ENCODE results near the gene UBE2D2. TPM values are rescaled to one million over a fixed set of nuclear protein-coding genes. Genes with fewer than 3 reads are reported as not detected.
A peak's percentile ranks its signal among the peaks of the same experiment; 100 is the strongest.

Gene UBE2D2
- total and polyA plus RNA-seq, 10 of the 15 experiments (the other 5 are each of a cell fraction or from before 2014, with no cell fraction given), result 58.6 to 245 (median 128) TPM

GRCh38 chr5:139660105-139660922, 99.2 kb downstream of the UBE2D2 start (continued):
- TF ChIP-seq NFIC (IDR thresholded peaks at IDR 0.05; ENCODE audit: low read depth, low read length), result no peak
- no peak for TF ChIP-seq GABPA (IDR thresholded peaks at IDR 0.05; ENCODE audit: low read depth)
- TF ChIP-seq BRCA1 (IDR thresholded peaks at IDR 0.05; ENCODE audit: low read depth, low read length), result no peak
- peak; percentile 21; the same call in 1 of the 2 replicates for TF ChIP-seq IKZF1 (conservative IDR thresholded peaks at IDR 0.05)
- no peak for TF ChIP-seq NKRF (conservative IDR thresholded peaks at IDR 0.05)
- TF ChIP-seq ETV6 (conservative IDR thresholded peaks at IDR 0.05 in 1 of 2, IDR thresholded peaks at IDR 0.05 in 1 of 2; ENCODE audit: borderline replicate concordance in 1 of 2, low read depth in 1 of 2), result no peak
- TF ChIP-seq HDGF (IDR thresholded peaks at IDR 0.05), result no peak
- no peak for TF ChIP-seq USF2 (IDR thresholded peaks at IDR 0.05; ENCODE audit: borderline replicate concordance, low read depth, low read length)
- TF ChIP-seq MEF2B (IDR thresholded peaks at IDR 0.05; ENCODE audit: partially characterized antibody, poor library complexity, severe bottlenecking), result no peak
- TF ChIP-seq SKIL (IDR thresholded peaks at IDR 0.05; ENCODE audit: low read depth, poor library complexity, severe bottlenecking), result no peak
- no peak for TF ChIP-seq ATF2 (IDR thresholded peaks at IDR 0.05; ENCODE audit: low read length)
- TF ChIP-seq YY1 (IDR thresholded peaks at IDR 0.05; ENCODE audit: low read depth, low read length), result 0 out of 2 replicates have a peak, but pooled peaks have one; percentile 21
- no peak for TF ChIP-seq E4F1 (IDR thresholded peaks at IDR 0.05; ENCODE audit: borderline replicate concordance, partially characterized antibody)
- TF ChIP-seq SPI1 (IDR thresholded peaks at IDR 0.05; ENCODE audit: borderline replicate concordance, insufficient read depth, low read depth, low read length), result no peak
- TF ChIP-seq KDM1A (IDR thresholded peaks at IDR 0.05; ENCODE audit: borderline replicate concordance), result no peak
- TF ChIP-seq NFXL1 (IDR thresholded peaks at IDR 0.05; ENCODE audit: borderline replicate concordance), result 0 out of 2 replicates have a peak, but pooled peaks have one; percentile 38
- peak; percentile 11; the same call in 1 of the 2 replicates for TF ChIP-seq SMARCA5 (IDR thresholded peaks at IDR 0.05)
- TF ChIP-seq LARP7 (IDR thresholded peaks at IDR 0.05), result 0 out of 2 replicates have a peak, but pooled peaks have one; percentile 4
- TF ChIP-seq NRF1 (conservative IDR thresholded peaks at IDR 0.05; ENCODE audit: low read depth, low read length), result no peak
- TF ChIP-seq SUZ12 (IDR thresholded peaks at IDR 0.05; ENCODE audit: unreplicated experiment), result no peak
